Esophagus muscularis mucosa (tissue), 4 donors: Measurements from ENCODE around the gene ICOS. TPM values are rescaled to one million over a fixed set of nuclear protein-coding genes. Genes with fewer than 3 reads are reported as not detected.

Experiments
- DNase-seq: peaks from one replicate; pipeline ENCODE4 v3.0.0-alpha.2; 2017; ENCODE audit errors: extremely low spot score
- H3K27ac ChIP-seq, 4 donors: fragments of 200-600 bp; sonication (generic); replicated peaks in 1 of 4; 1 replicate in 3 of 4; 2 replicates in 1 of 4; pipeline ENCODE4 v1.5.1; 2016 to 2019; ENCODE audit warnings: mild to moderate bottlenecking in 1 of 4
- H3K27me3 ChIP-seq, 4 donors: fragments of 200-600 bp; sonication (generic); one replicate each; pipeline versions ENCODE4 v1.5.1 to v1.6.0; 2016 to 2019
- H3K36me3 ChIP-seq, 4 donors: fragments of 200-600 bp; sonication (generic); one replicate each; pipeline ENCODE4 v1.5.1; 2016 to 2019
- H3K4me1 ChIP-seq, 4 donors: fragments of 200-600 bp; sonication (generic); one replicate each; pipeline ENCODE4 v1.5.1; 2016 to 2019
- H3K4me3 ChIP-seq, 4 donors: fragments of 200-600 bp; sonication (generic); 1 replicate in 2 of 4; 2 replicates in 2 of 4; pipeline ENCODE4 v1.5.1; 2016 to 2019; ENCODE audit warnings: mild to moderate bottlenecking in 4 of 4, moderate library complexity in 1 of 4
- H3K9me3 ChIP-seq, 4 donors: fragments of 200-600 bp; sonication (generic); 1 replicate in 3 of 4; 2 replicates in 1 of 4; pipeline ENCODE4 v1.5.1; 2016 to 2019
- EP300 ChIP-seq: sonication (generic); formaldehyde crosslinking; IDR thresholded peaks from one replicate; pipeline ENCODE4 v1.6.1; 2017; ENCODE audit warnings: antibody characterized with exemption
- POLR2A ChIP-seq: fragments of 450-650 bp; IDR thresholded peaks from one replicate; pipeline ENCODE4 v1.6.1; 2017; ENCODE audit warnings: antibody characterized with exemption, moderate library complexity, mild to moderate bottlenecking, low read depth
- POLR2AphosphoS5 ChIP-seq, 2 donors: sonication (generic); formaldehyde crosslinking; IDR thresholded peaks; one replicate each; pipeline ENCODE4 v1.6.1; 2017; ENCODE audit warnings: antibody characterized with exemption in 2 of 2
- WGBS: methylation state at CpG from one replicate; pipeline ENCODE4 v1.1.5; 2018; 5-methylcytosine and 5-hydroxymethylcytosine counted together
- intact Hi-C: fragments of 100-400 bp; cut with DNase I; formaldehyde crosslinking; loops from one replicate; pipeline ENCODE4 v1.15.1; 2023
- total RNA-seq, 4 donors: library from RNA; depleted of rRNA; stranded (reverse); fragments of >200 nt; gene quantifications; one replicate each; pipeline versions ENCODE4 v1.1.0 to v1.2.1, GENCODE V29; 2016
- TF ChIP-seq, protein P1 (sequence below), 3 experiments: fragments of 200-600 bp in 2 of 3; fragments of 450-650 bp in 1 of 3; sonication (generic) in 2 of 3; IDR thresholded peaks; one replicate each; pipeline ENCODE4 v1.5.1; 2017 to 2019; ENCODE audit warnings: antibody characterized with exemption in 3 of 3, mild to moderate bottlenecking in 2 of 3, moderate library complexity in 1 of 3

The ICOS gene
- total RNA-seq, 4 donors from 2014 or later: under 0.01 to 0.50 TPM; not detected in 2

DNA sequence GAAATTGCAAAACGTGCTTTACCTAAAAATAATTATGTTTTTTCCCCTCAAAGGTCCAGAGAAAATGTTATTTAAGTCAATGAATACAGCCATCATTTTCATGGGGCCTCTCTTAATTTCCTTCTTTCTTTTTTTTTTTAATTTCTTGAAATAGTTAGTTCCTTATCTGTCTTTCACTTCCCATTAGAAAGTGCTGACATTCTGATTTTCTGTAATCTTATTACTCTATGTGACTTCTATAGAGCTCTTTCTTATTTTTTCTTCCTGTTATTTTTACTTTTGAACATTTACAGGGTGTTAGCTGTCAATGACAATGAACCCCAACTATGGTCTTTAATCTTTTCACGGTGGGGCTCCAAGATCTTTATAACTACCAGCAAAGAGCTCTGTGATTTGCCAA, 39.0 kb upstream of the ICOS start:
- no peak overlapping the region for H3K27ac ChIP-seq
- intact Hi-C loops: no loop called here

DNA sequence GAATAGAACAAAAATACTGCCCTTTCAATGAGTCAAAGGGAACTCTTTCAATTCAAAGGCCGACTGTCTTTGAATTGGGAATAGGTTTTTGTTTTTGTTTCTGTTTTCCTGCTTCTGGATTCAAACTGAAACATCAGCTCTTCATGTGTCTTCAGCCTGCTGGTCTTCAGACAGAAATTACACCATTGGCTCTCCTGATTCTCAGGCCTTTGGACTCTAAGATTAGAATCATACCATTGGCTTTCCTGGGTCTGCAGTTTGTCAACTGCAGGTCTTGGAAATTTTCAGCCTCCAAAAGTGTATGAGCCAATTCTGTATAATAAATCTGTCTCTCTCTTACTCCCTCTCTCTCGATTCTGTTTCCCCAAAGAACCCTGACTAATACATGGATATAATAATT, 37.9 kb upstream of the ICOS start:
- peaks cover 0 to 23% (median 21%) of the 10 kb centered on the region in 4 donors for H3K9me3 ChIP-seq
- H3K4me1 ChIP-seq: peaks cover 0 to 15% (median 6%) of the 10 kb centered on the region in 4 donors
- H3K36me3 ChIP-seq: no peaks in the 10 kb centered on the region
- no peaks in the 10 kb centered on the region for H3K27me3 ChIP-seq
- peak; percentile 60 for DNase-seq
- no peak overlapping the region for H3K27ac ChIP-seq
- intact Hi-C loops: no loop called here
- 56% methylated on average over 2 of the region's 2 CpGs for WGBS
- TF ChIP-seq POLR2A (no peak), POLR2AphosphoS5 (IDR thresholded peaks at IDR 0.05) (no peak)
- TF ChIP-seq, protein P1, sequence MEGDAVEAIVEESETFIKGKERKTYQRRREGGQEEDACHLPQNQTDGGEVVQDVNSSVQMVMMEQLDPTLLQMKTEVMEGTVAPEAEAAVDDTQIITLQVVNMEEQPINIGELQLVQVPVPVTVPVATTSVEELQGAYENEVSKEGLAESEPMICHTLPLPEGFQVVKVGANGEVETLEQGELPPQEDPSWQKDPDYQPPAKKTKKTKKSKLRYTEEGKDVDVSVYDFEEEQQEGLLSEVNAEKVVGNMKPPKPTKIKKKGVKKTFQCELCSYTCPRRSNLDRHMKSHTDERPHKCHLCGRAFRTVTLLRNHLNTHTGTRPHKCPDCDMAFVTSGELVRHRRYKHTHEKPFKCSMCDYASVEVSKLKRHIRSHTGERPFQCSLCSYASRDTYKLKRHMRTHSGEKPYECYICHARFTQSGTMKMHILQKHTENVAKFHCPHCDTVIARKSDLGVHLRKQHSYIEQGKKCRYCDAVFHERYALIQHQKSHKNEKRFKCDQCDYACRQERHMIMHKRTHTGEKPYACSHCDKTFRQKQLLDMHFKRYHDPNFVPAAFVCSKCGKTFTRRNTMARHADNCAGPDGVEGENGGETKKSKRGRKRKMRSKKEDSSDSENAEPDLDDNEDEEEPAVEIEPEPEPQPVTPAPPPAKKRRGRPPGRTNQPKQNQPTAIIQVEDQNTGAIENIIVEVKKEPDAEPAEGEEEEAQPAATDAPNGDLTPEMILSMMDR (IDR thresholded peaks at IDR 0.05): no peak
- H3K4me3 ChIP-seq: no peak overlapping the region

More for the DNA sequence above, 39.0 kb upstream of the ICOS start:
- WGBS: 73% methylated on average over 2 of the region's 2 CpGs
- no peak for DNase-seq
- H3K27me3 ChIP-seq: no peaks in the 10 kb centered on the region
- H3K36me3 ChIP-seq: no peaks in the 10 kb centered on the region
- no peak for TF ChIP-seq EP300
- no peak for TF ChIP-seq POLR2A
- TF ChIP-seq, protein P1 (IDR thresholded peaks at IDR 0.05): no peak
- no peak for TF ChIP-seq POLR2AphosphoS5 (IDR thresholded peaks at IDR 0.05)
- H3K4me3 ChIP-seq: no peak overlapping the region
- peaks cover 0 to 26% (median 15%) of the 10 kb centered on the region in 4 donors for H3K4me1 ChIP-seq
- peaks cover 0 to 14% (median 13%) of the 10 kb centered on the region in 4 donors for H3K9me3 ChIP-seq

DNA sequence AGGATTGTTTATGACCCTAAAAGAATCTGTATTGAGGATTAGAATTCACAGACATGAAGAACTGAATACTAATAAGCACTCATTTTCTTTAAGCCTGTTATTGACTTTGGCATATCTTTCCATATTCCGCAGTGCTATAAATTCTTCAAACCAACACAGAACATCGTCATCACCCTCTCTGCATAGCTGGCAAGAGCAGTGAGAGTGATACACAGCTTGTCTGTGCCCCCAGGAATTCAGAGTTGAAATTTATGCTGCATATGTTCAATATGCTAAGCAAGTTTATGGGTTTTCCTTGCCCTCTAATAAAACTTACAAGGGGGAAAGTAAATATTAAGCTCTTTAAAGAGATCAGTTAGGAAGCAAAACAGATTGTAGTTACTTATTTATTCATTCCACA, 36.3 kb upstream of the ICOS start:
- Histone ChIP-seq H3K27ac (no peak overlapping the region), H3K9me3 (peaks cover 0 to 23% (median 21%) of the 10 kb centered on the region in 4 donors), H3K4me3 (no peak overlapping the region), H3K27me3 (no peaks in the 10 kb centered on the region), H3K4me1 (peaks cover 0 to 10% (median 2%) of the 10 kb centered on the region in 4 donors), H3K36me3 (no peaks in the 10 kb centered on the region)
- TF ChIP-seq POLR2A (no peak), EP300 (no peak), POLR2AphosphoS5 (IDR thresholded peaks at IDR 0.05) (no peak)
- TF ChIP-seq, protein P1 (IDR thresholded peaks at IDR 0.05): no peak
- intact Hi-C loops: no loop called here
- WGBS: 44% methylated on average over 2 of the region's 2 CpGs
- DNase-seq: no peak

DNA sequence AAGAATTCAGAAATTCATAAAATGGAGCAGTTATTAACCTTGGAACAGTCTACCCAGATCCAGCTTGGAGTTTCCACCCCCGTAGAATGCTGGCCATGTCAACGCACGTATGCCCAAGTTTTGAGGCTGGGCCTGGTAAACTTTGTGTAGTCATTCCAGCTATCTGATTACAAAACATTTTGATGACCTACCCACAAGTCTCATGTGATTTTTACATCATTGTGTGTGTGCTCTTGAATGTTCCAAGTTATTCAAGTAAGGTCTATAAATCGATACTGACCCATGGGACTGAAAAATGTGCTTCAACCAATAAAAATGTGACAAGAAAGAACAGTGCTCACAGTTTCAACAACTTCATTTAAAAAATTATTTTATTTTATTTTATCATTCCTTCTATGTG, 32.5 kb upstream of the ICOS start:
- Histone ChIP-seq H3K4me3 (no peak overlapping the region), H3K9me3 (peaks cover 0 to 23% (median 21%) of the 10 kb centered on the region in 4 donors), H3K4me1 (peaks cover 0 to 18% (median 7%) of the 10 kb centered on the region in 4 donors), H3K36me3 (no peaks in the 10 kb centered on the region), H3K27ac (no peak overlapping the region), H3K27me3 (no peaks in the 10 kb centered on the region)
- TF ChIP-seq POLR2A (no peak), EP300 (no peak), POLR2AphosphoS5 (IDR thresholded peaks at IDR 0.05) (no peak)
- TF ChIP-seq, protein P1 (IDR thresholded peaks at IDR 0.05): no peak
- WGBS: 89% methylated on average over 4 of the region's 4 CpGs
- DNase-seq: no peak
- intact Hi-C loops: no loop called here

DNA sequence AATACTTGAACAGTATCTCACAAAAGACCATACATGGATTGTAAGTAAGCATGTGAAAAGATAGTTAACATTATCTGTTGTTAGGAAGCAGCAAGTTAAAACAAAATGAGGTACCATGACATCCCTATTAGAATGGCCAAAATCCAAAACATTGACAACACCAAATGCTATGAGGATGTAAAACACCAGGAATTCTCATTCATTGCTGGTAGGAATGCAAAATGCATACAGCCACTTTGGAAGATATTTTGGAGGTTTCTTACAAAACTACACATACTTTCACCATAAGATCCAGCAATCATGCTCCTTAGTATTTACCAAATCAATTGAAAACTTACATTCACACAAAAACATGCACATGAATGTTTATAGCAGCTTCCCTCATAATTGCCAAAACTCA, 30.9 kb upstream of the ICOS start:
- TF ChIP-seq EP300 (no peak), POLR2A (no peak), POLR2AphosphoS5 (IDR thresholded peaks at IDR 0.05) (no peak)
- TF ChIP-seq, protein P1 (IDR thresholded peaks at IDR 0.05): no peak
- Histone ChIP-seq H3K4me3 (no peak overlapping the region), H3K4me1 (peaks cover 0 to 21% (median 16%) of the 10 kb centered on the region in 4 donors), H3K9me3 (peaks cover 0 to 23% (median 21%) of the 10 kb centered on the region in 4 donors), H3K27ac (no peak overlapping the region), H3K36me3 (no peaks in the 10 kb centered on the region), H3K27me3 (no peaks in the 10 kb centered on the region)
- intact Hi-C loops: loop anchor here (5.0 kb wide), 1 partner anchor 88 kb away; no protein-coding TSS in a partner anchor
- DNase-seq: no peak
